HG03442 (cell line): Measurements from ENCODE around the gene IRF2BP2.

Experiments used
- ATAC-seq: cut with Tn5 transposase; IDR thresholded peaks from one replicate; pipeline ENCODE4 v1.9.1; 2021; ENCODE audit warnings: mild to moderate bottlenecking, moderate library complexity; ENCODE audit not compliant: unreplicated experiment

IRF2BP2 gene

DNA sequence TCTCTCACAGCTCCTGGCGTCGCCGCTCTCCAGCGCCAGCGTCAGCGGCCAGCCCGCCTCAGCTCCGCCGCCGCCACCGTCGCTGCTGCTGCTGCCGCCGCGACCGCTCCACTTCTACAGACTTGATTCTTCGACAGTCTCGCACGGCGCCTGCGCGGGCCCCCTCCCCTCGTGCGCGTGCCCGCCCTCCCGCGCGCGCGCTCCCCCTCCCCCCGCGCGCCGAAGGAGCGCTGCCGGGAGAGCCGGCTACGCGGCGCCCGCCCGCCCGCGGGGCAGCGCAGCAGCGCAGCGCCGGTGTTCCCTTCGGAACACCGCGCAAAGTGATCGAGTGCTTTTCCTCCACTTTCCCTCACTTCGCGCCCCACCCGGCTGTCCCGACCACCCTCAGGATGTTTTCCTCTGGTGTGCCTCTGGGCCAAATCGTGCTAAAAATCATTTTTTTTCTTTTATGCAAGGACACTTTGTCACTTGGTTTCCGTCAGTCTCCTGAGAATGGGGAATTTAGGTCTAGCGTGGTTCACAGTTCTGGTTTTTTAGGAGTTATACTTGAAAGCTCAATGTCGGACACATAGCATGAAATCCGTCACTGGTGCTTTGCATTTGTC lies at the start of gene IRF2BP2:
Gene IRF2BP2 (minus strand): TSS at position 118 of the 605 bp plus-strand sequence. CDS start 684 bp downstream, outside the sequence.
- ATAC-seq: peak; percentile 23

GRCh38 chr1:234659538-234659937 lies 49.6 kb upstream of the IRF2BP2 start:
- no peak for ATAC-seq

DNA sequence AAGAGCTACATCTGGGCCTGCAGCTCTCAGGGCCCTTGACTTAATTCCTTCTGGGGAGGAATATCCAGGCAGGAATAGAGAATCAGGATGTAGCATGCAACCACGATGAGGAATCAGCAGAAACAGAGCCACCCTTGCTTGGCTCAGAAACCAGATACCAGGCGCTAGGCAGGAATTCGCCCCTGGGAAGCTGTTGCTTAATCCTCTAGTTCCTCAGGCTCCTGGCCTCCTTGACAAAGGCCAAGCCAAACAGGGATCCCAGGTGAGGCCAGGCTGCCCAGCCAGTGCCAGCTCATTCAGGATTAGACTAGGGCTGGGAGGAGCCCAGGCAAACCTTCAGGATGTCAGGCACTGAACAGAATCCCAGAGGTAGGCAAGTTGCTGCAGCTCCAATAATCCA lies 48.2 kb upstream of the IRF2BP2 start:
- no peak for ATAC-seq

GRCh38 chr1:234656944-234657654 lies 47.1 kb upstream of the IRF2BP2 start:
- no peak for ATAC-seq

DNA sequence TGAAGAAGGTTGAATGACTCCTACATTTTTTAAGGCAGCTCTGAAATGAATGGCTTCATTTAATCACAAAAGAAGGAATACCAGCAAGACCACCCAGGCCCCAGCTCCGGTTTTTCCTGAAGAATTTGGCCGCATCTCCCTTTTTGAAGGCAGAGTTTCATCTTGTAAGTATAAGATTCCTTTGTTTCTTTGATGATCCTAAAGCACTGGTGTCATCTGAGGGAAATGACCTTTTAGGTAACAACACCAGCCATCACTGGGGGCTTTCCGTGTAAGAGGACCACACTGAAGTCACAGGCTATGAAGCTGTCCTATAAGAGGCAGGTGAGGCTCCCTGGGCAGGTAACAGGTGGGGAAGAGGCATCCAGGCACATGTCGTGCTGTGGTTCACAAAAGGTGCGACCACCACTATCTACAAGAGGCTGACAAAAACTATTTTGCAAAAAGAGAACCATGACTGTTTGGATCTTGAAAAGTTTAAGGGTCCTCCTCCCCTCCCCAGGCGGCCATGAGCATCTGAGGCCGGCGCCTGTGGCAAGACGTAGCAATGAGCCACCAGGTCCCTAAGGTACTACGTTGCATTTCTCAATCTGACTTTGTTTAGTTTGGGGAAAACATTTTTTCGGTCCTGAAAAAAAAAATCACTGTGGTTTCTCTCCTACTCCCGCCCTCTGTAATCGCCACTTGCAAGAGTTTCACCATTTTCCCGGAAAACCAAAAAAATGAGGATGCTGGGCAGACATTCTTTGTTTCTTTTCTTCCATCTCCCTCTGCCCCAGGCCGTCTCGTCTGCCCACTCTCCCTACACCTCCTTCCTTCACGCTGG lies 46.3 kb upstream of the IRF2BP2 start:
- ATAC-seq: no peak

- ATAC-seq: no peak
These were observed 45.5 kb upstream of the IRF2BP2 start for GRCh38 chr1:234655328-234656069.

- no peak for ATAC-seq
These were observed 44.2 kb upstream of the IRF2BP2 start for GRCh38 chr1:234654002-234654733.

GRCh38 chr1:234649432-234650081 lies 39.6 kb upstream of the IRF2BP2 start:
- no peak for ATAC-seq

DNA sequence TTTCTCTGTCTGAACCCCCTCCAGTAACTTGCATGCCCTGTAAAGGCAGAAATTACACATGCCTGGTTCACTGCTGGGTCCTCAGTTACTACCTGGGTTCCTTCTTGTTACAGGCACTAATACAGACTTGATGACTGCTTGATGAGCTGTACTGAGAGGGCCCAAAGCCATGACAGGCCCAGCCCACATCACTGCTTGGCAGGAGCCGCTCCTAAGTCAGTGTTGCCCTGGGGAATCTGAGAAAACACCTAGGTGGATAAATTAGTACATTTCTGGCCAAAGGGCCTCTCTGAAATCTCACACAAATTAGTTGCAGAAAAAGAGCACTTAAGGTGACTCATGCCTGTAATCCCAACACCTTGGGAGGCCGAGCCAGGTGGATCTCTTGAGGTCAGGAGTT lies 37.8 kb upstream of the IRF2BP2 start:
- no peak for ATAC-seq

DNA sequence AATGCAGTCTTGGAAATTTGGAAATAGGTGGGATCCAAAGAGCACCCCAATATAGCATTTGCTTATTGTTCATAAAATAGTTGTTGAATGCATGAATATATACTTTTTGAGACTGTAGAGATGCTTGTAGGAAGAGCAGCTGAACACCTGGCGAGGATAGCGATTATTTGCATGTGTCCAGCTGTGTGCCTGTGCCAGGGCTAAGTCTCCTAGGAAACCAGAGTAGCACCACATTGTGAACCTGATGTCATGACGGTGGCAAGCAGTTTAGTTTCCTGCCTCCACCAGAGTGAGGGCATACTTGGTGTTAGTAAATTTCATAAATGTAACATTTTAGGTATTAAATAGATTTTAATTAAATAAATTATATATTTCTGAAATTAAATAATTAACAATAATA lies 37.3 kb upstream of the IRF2BP2 start:
- ATAC-seq: no peak

DNA sequence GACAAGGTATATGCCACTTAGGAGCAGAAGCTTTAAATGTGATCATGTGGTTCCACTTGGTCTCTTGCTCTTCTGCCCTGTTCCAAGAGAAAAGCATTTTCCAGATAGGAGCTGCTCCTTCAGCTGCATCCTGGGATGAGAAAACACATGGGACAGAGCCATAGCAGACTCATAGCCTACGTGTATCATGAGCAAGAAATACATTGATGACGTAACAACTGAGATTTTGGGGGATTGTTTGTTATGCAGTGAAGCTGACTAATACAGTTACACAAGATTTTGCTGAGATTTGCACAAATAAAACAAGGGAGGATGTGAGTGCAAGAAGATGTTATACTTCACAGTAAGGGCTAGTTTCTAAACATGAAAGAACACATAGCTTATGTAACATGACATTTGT lies 36.0 kb upstream of the IRF2BP2 start:
- ATAC-seq: no peak

GRCh38 chr1:234645474-234645953 lies 35.5 kb upstream of the IRF2BP2 start:
- no peak for ATAC-seq

DNA sequence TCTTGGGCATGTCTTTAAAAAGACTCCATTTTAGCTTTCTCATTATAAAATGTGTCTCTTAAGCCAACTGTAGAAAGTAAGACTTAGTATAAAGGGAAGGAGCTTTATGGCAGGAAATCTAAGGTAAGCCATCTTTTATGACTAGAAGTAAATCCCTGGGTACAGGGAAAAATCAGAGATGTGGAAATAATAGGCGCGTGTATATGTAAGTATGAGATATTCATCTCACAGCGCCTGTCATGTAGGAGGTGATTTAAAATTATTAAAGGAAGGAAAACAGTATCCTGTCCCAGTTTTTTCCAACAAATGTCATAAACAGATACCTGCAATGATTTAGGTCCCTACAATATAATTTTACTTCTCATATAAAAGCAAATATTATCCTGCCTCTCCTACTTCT lies 35.0 kb upstream of the IRF2BP2 start:
- no peak for ATAC-seq

GRCh38 chr1:234643850-234644134 lies 33.8 kb upstream of the IRF2BP2 start:
- no peak for ATAC-seq

DNA sequence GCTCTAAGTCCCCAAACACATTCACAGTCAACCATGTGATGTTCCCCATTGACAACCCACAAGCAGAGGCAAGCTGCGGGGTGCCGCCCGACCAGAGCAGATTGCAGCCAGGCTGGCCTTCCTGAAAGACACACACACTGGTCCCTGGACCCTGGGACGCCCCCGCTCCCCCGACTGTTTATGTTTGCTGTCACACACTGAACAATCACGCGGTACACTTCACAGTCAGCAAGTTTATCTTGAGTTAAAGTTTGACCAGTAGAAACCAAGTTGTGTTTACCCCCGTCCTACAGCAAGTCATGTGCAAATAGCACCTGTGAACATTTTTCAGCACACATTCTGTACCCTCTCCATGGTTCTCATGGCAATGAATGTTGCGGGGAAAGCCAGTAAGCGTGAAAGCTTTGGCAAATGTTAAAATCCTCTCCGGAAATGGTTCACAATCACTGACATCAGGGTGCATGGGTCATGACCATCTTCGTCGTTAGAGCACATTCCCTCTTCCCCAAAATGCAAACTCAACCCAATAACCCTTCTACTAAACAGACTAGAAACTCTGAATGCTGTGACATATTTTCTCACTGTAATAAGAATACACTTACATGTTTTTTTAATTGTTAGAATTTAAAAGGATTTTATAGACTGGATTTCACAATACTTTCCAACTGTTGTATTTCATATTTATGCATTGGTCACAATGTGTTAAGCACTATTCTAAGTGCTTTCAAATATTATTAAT lies 33.3 kb upstream of the IRF2BP2 start:
- ATAC-seq: no peak

DNA sequence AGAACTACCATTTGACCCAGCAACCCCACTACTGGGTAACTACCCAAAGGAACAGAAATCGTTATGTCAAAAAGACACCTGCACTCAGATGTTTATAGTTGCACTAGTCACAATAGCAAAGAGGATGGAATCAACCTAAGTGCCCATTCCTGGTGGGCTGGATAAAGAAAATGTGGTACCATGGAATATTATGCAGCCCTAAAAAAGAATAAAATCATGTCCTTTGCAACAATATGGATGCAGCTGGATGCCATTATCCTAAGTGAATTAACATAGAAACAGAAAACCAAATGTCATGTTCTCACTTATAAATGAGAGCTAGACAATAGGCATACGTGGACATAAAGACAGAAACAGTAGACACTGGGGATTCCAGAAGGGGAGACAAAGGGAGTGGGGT lies 32.5 kb upstream of the IRF2BP2 start:
- no peak for ATAC-seq

GRCh38 chr1:234639961-234640360 lies 30.0 kb upstream of the IRF2BP2 start:
- ATAC-seq: no peak

- no peak for ATAC-seq
These were observed 29.1 kb upstream of the IRF2BP2 start for GRCh38 chr1:234638832-234639799.
